T-cell (primary cell): ENCODE data around the gene CYBC1. TPM values are rescaled to one million over a fixed set of nuclear protein-coding genes. Genes with fewer than 3 reads are reported as not detected.

ENCODE experiments used
- ATAC-seq, 4 experiments: fragments of 200-7000 bp in 3 of 4; fragments of 150-1000 bp in 1 of 4; cut with Tn5 transposase; replicated peaks in 1 of 4; 1 replicate in 3 of 4; 2 replicates in 1 of 4; pipeline ENCODE4 v1.10.0; 2021; ENCODE audit warnings: moderate library complexity in 3 of 4, mild to moderate bottlenecking in 2 of 4, moderate number of reproducible peaks in 1 of 4
- CTCF ChIA-PET, 2 donors: fragments of 300-600 bp; sonication (Branson Sonifier 250); formaldehyde crosslinking; loops; one replicate each; lab custom pipeline; 2022; ENCODE audit warnings: antibody characterized with exemption in 2 of 2; lab: Charles Lee
- POLR2A ChIA-PET, 2 donors: fragments of 300-600 bp; sonication (Branson Sonifier 250); formaldehyde crosslinking; loops; one replicate each; lab custom pipeline; 2022; ENCODE audit warnings: antibody characterized with exemption in 2 of 2; lab: Charles Lee
- DNase-seq, 35 experiments: peaks; one replicate each; pipeline versions ENCODE4 v3.0.0 to v3.0.0-alpha.2; 2013 to 2023
- H3K27ac ChIP-seq: one replicate; pipeline ENCODE4 v1.5.1; 2013; ENCODE audit warnings: low read length
- H3K27me3 ChIP-seq, 2 experiments: replicated peaks in 1 of 2; 1 replicate in 1 of 2; 2 replicates in 1 of 2; pipeline versions ENCODE4 v1.6.1 to v1.7.0; 2013; ENCODE audit warnings: low read length in 1 of 2, mixed read lengths in 1 of 2; ENCODE audit not compliant: control insufficient read depth in 2 of 2, insufficient read depth in 2 of 2; ENCODE audit errors: extremely low read depth in 1 of 2
- H3K36me3 ChIP-seq, 2 donors: 1 replicate in 1 of 2; 2 replicates in 1 of 2; pipeline versions ENCODE4 v1.6.1 to v1.7.0; 2013; ENCODE audit warnings: low read length in 1 of 2; ENCODE audit not compliant: control insufficient read depth in 2 of 2, insufficient read depth in 1 of 2; ENCODE audit errors: extremely low read depth in 1 of 2
- H3K4me1 ChIP-seq, 2 experiments: 1 replicate in 1 of 2; 2 replicates in 1 of 2; pipeline versions ENCODE4 v1.6.1 to v1.7.0; 2013; ENCODE audit warnings: low read length in 2 of 2, mixed read lengths in 1 of 2; ENCODE audit not compliant: insufficient read depth in 2 of 2, control insufficient read depth in 1 of 2; ENCODE audit errors: extremely low read depth in 1 of 2
- H3K4me3 ChIP-seq, 2 donors: 1 replicate in 1 of 2; 2 replicates in 1 of 2; pipeline versions ENCODE4 v1.5.1 to v1.7.0; 2013; ENCODE audit warnings: mild to moderate bottlenecking in 2 of 2, low read length in 1 of 2, moderate library complexity in 1 of 2; ENCODE audit not compliant: control insufficient read depth in 1 of 2; ENCODE audit errors: extremely low read depth in 1 of 2
- H3K9me3 ChIP-seq: 2 replicates; pipeline ENCODE4 v1.7.0; 2013
- H3K27ac Mint-ChIP-seq, 2 donors: one replicate each; pipeline ENCODE4 v1.8.0; 2020 to 2021; ENCODE audit warnings: mild to moderate bottlenecking in 2 of 2, mixed read lengths in 2 of 2
- H3K27me3 Mint-ChIP-seq, 2 donors: one replicate each; pipeline ENCODE4 v1.8.0; 2021 to 2022; ENCODE audit warnings: mixed read lengths in 2 of 2
- H3K36me3 Mint-ChIP-seq: one replicate; pipeline ENCODE4 v1.8.0; 2021; ENCODE audit warnings: mixed read lengths
- H3K4me1 Mint-ChIP-seq, 3 donors: one replicate each; pipeline ENCODE4 v1.8.0; 2020 to 2022; ENCODE audit warnings: mixed read lengths in 3 of 3, mild to moderate bottlenecking in 1 of 3
- H3K4me3 Mint-ChIP-seq, 3 donors: one replicate each; pipeline ENCODE4 v1.8.0; 2020 to 2022; ENCODE audit warnings: mild to moderate bottlenecking in 3 of 3, mixed read lengths in 3 of 3, moderate library complexity in 3 of 3
- H3K9me3 Mint-ChIP-seq, 3 donors: one replicate each; pipeline ENCODE4 v1.8.0; 2020 to 2022; ENCODE audit warnings: mixed read lengths in 3 of 3
- WGBS: methylation state at CpG from one replicate; pipeline ENCODE4 v1.1.5; 2013; ENCODE audit warnings: missing lambda C conversion rate; ENCODE audit not compliant: insufficient coverage; 5-methylcytosine and 5-hydroxymethylcytosine counted together
- total RNA-seq, 35 experiments: library from RNA in 6 of 35; stranded (reverse) in 6 of 35; fragments of 120-200 nt in 1 of 35; gene quantifications; one replicate each; pipeline versions ENCODE4 v1.2.1 to v1.2.4 and lab custom pipeline; 2013 to 2026

CYBC1 gene
- total RNA-seq, 5 donors from 2014 or later (not counting 1 experiment from before 2014, with no cell fraction given), result 148 to 274 (median 262) TPM

- Histone ChIP-seq H3K9me3 (no peaks in the 10 kb centered on the region), H3K36me3 (peaks cover 12 to 14% of the 10 kb centered on the region in 2 donors), H3K27ac (no peak overlapping the region), H3K4me3 (no peak overlapping the region), H3K4me1 (peaks cover 0 to 17% of the 10 kb centered on the region in 2 experiments), H3K27me3 (no peaks in the 10 kb centered on the region)
- peaks cover 15 to 20% (median 16%) of the 10 kb centered on the region in 3 donors for H3K4me1 Mint-ChIP-seq
- H3K27me3 Mint-ChIP-seq, result no peaks in the 10 kb centered on the region
- DNase-seq (no peak), ATAC-seq (no peak)
- WGBS, result 98% methylated on average over 8 of the region's 14 CpGs
- peaks cover 29% of the 10 kb centered on the region for H3K36me3 Mint-ChIP-seq
- POLR2A ChIA-PET, result no interaction called here
- no peak overlapping the region for H3K4me3 Mint-ChIP-seq
- H3K27ac Mint-ChIP-seq, result no peak overlapping the region
- H3K9me3 Mint-ChIP-seq, result no peaks in the 10 kb centered on the region
- CTCF ChIA-PET, result no interaction called here
Observed at GRCh38 chr17:82405051-82405450, 45.5 kb downstream of the CYBC1 start.

- DNase-seq, result no peak
- Mint-ChIP-seq H3K4me3 (no peak overlapping the region), H3K4me1 (peaks cover 15 to 16% (median 16%) of the 10 kb centered on the region in 3 donors), H3K27me3 (no peaks in the 10 kb centered on the region), H3K9me3 (no peaks in the 10 kb centered on the region), H3K27ac (no peak overlapping the region), H3K36me3 (peaks cover 25% of the 10 kb centered on the region)
- Histone ChIP-seq H3K27me3 (no peaks in the 10 kb centered on the region), H3K4me3 (no peak overlapping the region), H3K27ac (no peak overlapping the region), H3K9me3 (no peaks in the 10 kb centered on the region), H3K36me3 (peaks cover 9 to 12% of the 10 kb centered on the region in 2 donors), H3K4me1 (peaks cover 0 to 18% of the 10 kb centered on the region in 2 experiments)
- 94% methylated on average over 63 of the region's 67 CpGs for WGBS
- no peak for ATAC-seq
- ChIA-PET POLR2A (no interaction called here), CTCF (no interaction called here)
Observed at GRCh38 chr17:82403662-82404660, 46.6 kb downstream of the CYBC1 start.

- no peak for ATAC-seq
- Mint-ChIP-seq H3K4me3 (no peak overlapping the region), H3K27me3 (no peaks in the 10 kb centered on the region), H3K27ac (no peak overlapping the region), H3K4me1 (peaks cover 15 to 16% (median 16%) of the 10 kb centered on the region in 3 donors), H3K9me3 (no peaks in the 10 kb centered on the region), H3K36me3 (peaks cover 17% of the 10 kb centered on the region)
- peaks cover 0 to 18% of the 10 kb centered on the region in 2 experiments for H3K4me1 ChIP-seq
- H3K27me3 ChIP-seq, result no peaks in the 10 kb centered on the region
- CTCF ChIA-PET, result no interaction called here
- H3K36me3 ChIP-seq, result peaks cover 8 to 9% of the 10 kb centered on the region in 2 donors
- no peaks in the 10 kb centered on the region for H3K9me3 ChIP-seq
- no peak overlapping the region for H3K27ac ChIP-seq
- POLR2A ChIA-PET, result no interaction called here
- H3K4me3 ChIP-seq, result no peak overlapping the region
- WGBS, result 97% methylated on average over 4 of the region's 7 CpGs
- DNase-seq, result no peak
Observed at GRCh38 chr17:82402865-82403264, 47.7 kb downstream of the CYBC1 start.

GRCh38 chr17:82400830-82401229 lies 49.7 kb downstream of the CYBC1 start:
- H3K4me1 Mint-ChIP-seq, result peaks cover 15 to 16% (median 16%) of the 10 kb centered on the region in 3 donors
- peak overlapping the region; percentile 92 to 93 for H3K27ac Mint-ChIP-seq
- peak in 34 of 35 experiments; percentile 14 to 71 (median 29) for DNase-seq
- Histone ChIP-seq H3K4me3 (peak overlapping the region; percentile 23 to 25), H3K27ac (no peak overlapping the region), H3K27me3 (no peaks in the 10 kb centered on the region), H3K36me3 (peaks cover 9 to 11% of the 10 kb centered on the region in 2 donors), H3K9me3 (no peaks in the 10 kb centered on the region), H3K4me1 (peaks cover 0 to 18% of the 10 kb centered on the region in 2 experiments)
- CTCF ChIA-PET, result no interaction called here
- H3K9me3 Mint-ChIP-seq, result no peaks in the 10 kb centered on the region
- peak overlapping the region; percentile 75 to 84 (median 84) for H3K4me3 Mint-ChIP-seq
- H3K36me3 Mint-ChIP-seq, result peaks cover 15% of the 10 kb centered on the region
- WGBS, result 3% methylated on average over 13 of the region's 19 CpGs
- POLR2A ChIA-PET, result interaction anchor here in 1 of 2 donors (0.7 kb wide), 1 partner anchor 157 kb away, joined by 8 read pairs; no protein-coding TSS in a partner anchor
- no peaks in the 10 kb centered on the region for H3K27me3 Mint-ChIP-seq
- ATAC-seq, result peak; percentile 75 to 91 (median 90)

GRCh38 chr17:82400206-82400605 lies 50.3 kb downstream of the CYBC1 start:
- ChIA-PET CTCF (no interaction called here), POLR2A (no interaction called here)
- H3K36me3 Mint-ChIP-seq, result peaks cover 13% of the 10 kb centered on the region
- ATAC-seq (peak in 1 of 4 experiments; percentile 10), DNase-seq (no peak)
- no peaks in the 10 kb centered on the region for H3K9me3 Mint-ChIP-seq
- peaks cover 15 to 16% (median 16%) of the 10 kb centered on the region in 3 donors for H3K4me1 Mint-ChIP-seq
- no peak overlapping the region for H3K27ac ChIP-seq
- no CpG with 5 or more reads among the region's 7 CpGs for WGBS
- H3K27ac Mint-ChIP-seq, result no peak overlapping the region
- H3K36me3 ChIP-seq, result peaks cover 9 to 13% of the 10 kb centered on the region in 2 donors
- peaks cover 0 to 18% of the 10 kb centered on the region in 2 experiments for H3K4me1 ChIP-seq
- no peaks in the 10 kb centered on the region for H3K9me3 ChIP-seq
- H3K4me3 Mint-ChIP-seq, result no peak overlapping the region
- H3K27me3 ChIP-seq, result no peaks in the 10 kb centered on the region
- no peak overlapping the region for H3K4me3 ChIP-seq
- H3K27me3 Mint-ChIP-seq, result no peaks in the 10 kb centered on the region

- no peaks in the 10 kb centered on the region for H3K27me3 Mint-ChIP-seq
- Histone ChIP-seq H3K36me3 (peaks cover 11 to 16% of the 10 kb centered on the region in 2 donors), H3K27ac (no peak overlapping the region), H3K4me1 (peaks cover 0 to 18% of the 10 kb centered on the region in 2 experiments), H3K27me3 (no peaks in the 10 kb centered on the region), H3K9me3 (no peaks in the 10 kb centered on the region), H3K4me3 (no peak overlapping the region)
- H3K4me1 Mint-ChIP-seq, result peaks cover 15 to 16% (median 16%) of the 10 kb centered on the region in 3 donors
- H3K9me3 Mint-ChIP-seq, result no peaks in the 10 kb centered on the region
- CTCF ChIA-PET, result no interaction called here
- no peak for ATAC-seq
- peaks cover 15% of the 10 kb centered on the region for H3K36me3 Mint-ChIP-seq
- H3K27ac Mint-ChIP-seq, result no peak overlapping the region
- POLR2A ChIA-PET, result interaction anchor here in 1 of 2 donors (0.5 kb wide), 1 partner anchor 105 kb away, joined by 3 read pairs; no protein-coding TSS in a partner anchor
- 94% methylated on average over 16 of the region's 18 CpGs for WGBS
- H3K4me3 Mint-ChIP-seq, result no peak overlapping the region
- DNase-seq, result no peak
Observed at GRCh38 chr17:82399601-82400101, 50.9 kb downstream of the CYBC1 start.
